Vagina (tissue), 2 donors: ENCODE results near the gene NDST1.

Source experiments
- POLR2A ChIP-seq, 2 donors: fragments of 450-650 bp; IDR thresholded peaks; one replicate each; pipeline ENCODE4 v1.6.1; 2017; ENCODE audit warnings: antibody characterized with exemption in 2 of 2, mild to moderate bottlenecking in 2 of 2, moderate library complexity in 2 of 2
- POLR2AphosphoS5 ChIP-seq, 2 donors: sonication (generic); formaldehyde crosslinking; IDR thresholded peaks; one replicate each; pipeline ENCODE4 v1.9.0; 2017; ENCODE audit warnings: antibody characterized with exemption in 2 of 2, mild to moderate bottlenecking in 2 of 2, low read depth in 1 of 2; ENCODE audit not compliant: insufficient read depth in 1 of 2
- TF ChIP-seq, protein P1 (sequence below), 3 experiments: fragments of 450-650 bp in 2 of 3; fragments of 200-600 bp in 1 of 3; sonication (generic) in 1 of 3; IDR thresholded peaks; one replicate each; pipeline ENCODE4 v1.5.1; 2017 to 2019; ENCODE audit warnings: antibody characterized with exemption in 3 of 3, mild to moderate bottlenecking in 2 of 3, moderate library complexity in 2 of 3

DNA sequence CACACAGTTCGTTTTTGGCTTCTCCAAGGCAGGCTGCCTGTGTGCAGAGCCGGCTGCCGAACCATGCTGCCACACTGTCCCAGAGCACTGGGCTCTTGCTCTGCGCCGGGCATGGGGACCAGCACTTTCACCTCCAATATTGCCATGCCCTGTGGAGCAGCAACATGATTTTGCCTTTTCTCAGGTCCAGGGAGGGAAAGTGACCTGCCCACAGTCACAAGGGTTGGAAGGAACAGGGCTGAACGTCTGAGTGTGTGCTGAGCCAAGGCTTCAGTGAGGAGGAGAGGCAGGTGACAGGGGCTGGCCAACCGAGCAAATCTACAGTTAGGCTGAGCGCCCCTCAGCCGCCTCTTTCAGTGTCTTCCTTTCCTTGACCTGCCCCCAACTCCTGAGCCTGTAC lies 98.5 kb downstream of the NDST1 start:
- TF ChIP-seq, protein P1, sequence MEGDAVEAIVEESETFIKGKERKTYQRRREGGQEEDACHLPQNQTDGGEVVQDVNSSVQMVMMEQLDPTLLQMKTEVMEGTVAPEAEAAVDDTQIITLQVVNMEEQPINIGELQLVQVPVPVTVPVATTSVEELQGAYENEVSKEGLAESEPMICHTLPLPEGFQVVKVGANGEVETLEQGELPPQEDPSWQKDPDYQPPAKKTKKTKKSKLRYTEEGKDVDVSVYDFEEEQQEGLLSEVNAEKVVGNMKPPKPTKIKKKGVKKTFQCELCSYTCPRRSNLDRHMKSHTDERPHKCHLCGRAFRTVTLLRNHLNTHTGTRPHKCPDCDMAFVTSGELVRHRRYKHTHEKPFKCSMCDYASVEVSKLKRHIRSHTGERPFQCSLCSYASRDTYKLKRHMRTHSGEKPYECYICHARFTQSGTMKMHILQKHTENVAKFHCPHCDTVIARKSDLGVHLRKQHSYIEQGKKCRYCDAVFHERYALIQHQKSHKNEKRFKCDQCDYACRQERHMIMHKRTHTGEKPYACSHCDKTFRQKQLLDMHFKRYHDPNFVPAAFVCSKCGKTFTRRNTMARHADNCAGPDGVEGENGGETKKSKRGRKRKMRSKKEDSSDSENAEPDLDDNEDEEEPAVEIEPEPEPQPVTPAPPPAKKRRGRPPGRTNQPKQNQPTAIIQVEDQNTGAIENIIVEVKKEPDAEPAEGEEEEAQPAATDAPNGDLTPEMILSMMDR (IDR thresholded peaks at IDR 0.05) = no peak
- no peak for TF ChIP-seq POLR2AphosphoS5 (IDR thresholded peaks at IDR 0.05; ENCODE audit: insufficient read depth in 1 of 2, low read depth in 1 of 2)
- no peak for TF ChIP-seq POLR2A (IDR thresholded peaks at IDR 0.05)
